Stimulated activated naive CD8-positive, alpha-beta T cell treated with anti-CD3 and anti-CD28 coated beads, Interleukin-15, Interleukin-2, amounts not matched to agents 100 U/mL and 50 U/mL, for 24 hours (primary cell): ENCODE data around the gene SMCO2.

ENCODE experiments used
- ATAC-seq: fragments of 150-1000 bp; cut with Tn5 transposase; one replicate; pipeline ENCODE4 v1.10.0; 2021
- DNase-seq: peaks from one replicate; pipeline ENCODE4 v3.0.0; 2021

The SMCO2 gene

GRCh38 chr12:27446436-27446835 is at the start of gene SMCO2:
SMCO2 (plus strand) TSS chr12:27446736; CDS start chr12:27470632, 23,896 bp downstream.
- DNase-seq (no peak), ATAC-seq (no peak)

DNA sequence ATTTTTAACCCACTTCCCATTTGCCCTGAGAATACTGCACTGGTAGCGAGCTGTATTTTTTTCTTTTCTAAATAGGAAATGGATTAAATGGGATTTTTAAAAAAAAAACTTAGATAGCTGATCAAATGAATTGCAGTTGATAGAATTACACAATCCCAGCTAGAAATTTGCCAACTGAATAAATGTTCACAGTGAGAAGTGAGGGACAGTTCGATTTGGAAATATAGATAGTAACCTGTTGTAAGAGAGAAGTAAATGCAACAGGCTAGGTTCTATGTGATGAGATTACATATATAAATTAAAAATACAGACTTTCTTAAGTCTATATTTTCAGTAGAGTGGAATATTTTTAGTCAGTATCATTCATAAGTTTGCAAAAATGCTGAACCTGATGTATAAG is 48.1 kb upstream of the SMCO2 start:
- DNase-seq (no peak), ATAC-seq (no peak)

- ATAC-seq: no peak
These were observed 47.5 kb upstream of the SMCO2 start for GRCh38 chr12:27399074-27399473.

GRCh38 chr12:27400856-27401354 is 45.6 kb upstream of the SMCO2 start:
- ATAC-seq (no peak), DNase-seq (no peak)

More at GRCh38 chr12:27399074-27399473, 47.5 kb upstream of the SMCO2 start:
- DNase-seq: no peak

DNA sequence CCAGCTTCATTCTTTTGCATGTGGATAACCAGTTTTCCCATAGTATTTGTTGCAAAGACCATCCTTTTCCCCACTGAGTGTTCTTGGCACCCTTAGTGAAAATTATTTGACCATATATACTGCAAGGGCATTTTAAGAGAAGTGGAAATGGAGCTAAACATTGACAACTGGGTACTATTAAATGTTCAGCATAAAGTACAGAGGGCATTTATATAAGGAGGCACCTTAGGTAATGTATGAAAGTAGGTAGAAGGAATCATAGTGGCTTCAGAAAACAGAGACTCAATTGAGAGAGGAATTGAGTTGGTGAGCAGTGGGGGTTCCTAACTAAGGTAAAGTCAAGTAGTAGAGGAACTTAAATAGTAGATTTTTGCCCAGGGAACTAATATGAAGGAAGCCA is 34.5 kb upstream of the SMCO2 start:
- ATAC-seq: no peak
- no peak for DNase-seq

GRCh38 chr12:27422697-27423096 is 23.8 kb upstream of the SMCO2 start:
- DNase-seq (no peak), ATAC-seq (no peak)

GRCh38 chr12:27424631-27425230 is 21.8 kb upstream of the SMCO2 start:
- DNase-seq: no peak
- ATAC-seq: no peak

DNA sequence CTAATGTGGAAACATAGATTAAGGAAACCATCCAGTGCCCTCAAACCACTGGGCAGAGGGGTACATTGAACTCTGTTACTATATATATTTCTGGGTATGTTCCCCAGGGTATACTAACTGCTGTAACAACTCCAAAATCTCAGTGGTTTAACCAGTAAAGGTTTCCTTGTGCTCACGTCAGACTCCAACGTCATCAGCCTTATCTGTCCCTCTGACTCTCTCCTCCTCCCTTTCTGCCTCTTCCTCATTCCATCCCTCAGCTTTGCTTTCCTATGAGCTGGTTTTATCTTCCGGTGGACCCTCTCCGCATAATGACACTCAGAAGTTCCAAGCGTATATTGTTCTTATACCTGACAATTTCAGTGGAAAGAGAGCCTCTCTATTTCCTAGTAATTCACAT is 21.2 kb upstream of the SMCO2 start:
- ATAC-seq: no peak

DNA sequence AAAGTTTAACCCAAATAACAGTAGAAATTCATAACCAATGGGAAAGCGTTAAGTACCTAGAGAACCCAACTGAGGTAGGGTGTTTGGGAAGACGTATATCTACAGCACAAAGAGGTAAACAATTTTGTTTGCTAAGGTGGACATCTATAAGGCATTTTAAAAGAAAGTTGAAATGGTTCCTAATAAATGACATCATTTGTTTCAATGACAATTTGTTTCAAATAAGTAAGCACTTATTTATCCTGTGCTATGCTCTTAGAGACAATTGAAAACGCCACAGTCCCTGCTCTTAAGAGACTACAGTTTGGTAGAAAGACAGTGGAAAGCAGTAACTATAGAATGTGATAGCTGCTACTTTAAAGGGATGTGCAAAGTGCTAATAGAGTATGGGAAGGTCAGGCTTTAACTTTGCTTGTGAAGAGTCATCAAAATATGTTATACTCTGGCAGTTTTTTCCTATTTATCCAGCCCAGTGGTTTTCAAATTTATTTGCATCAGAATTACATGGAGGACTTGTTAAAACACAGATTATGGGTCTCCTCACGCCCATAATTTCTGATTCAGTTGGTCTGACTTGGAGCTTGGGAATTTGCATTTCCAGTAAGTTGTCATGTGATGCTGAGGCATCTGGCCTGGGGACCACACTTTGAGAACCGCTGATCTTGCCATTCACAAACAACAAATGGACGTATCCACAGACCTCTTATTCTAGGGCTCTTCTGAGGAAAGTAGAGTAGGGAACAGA is 19.6 kb upstream of the SMCO2 start:
- ATAC-seq (no peak), DNase-seq (no peak)

More for the DNA sequence above, 21.2 kb upstream of the SMCO2 start:
- no peak for DNase-seq

DNA sequence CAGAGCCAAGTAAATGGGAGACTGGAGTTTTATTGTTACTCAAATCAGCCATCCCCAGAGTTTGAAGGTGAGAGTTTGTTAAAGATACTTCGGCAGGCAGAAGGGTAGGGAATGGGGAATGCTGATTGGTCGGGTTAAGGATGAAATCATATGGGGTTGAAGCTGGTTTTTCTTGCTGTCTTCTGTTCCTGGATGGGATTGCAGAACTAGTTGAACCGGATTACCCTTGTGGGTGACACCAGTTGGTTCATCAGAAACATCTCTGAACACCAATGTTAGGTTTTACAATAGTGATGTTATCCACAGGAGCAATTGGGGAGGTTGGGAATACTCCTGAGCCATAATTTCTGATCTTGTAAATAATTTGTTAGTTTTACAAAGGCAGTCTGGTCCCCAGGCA is 18.7 kb upstream of the SMCO2 start:
- DNase-seq (no peak), ATAC-seq (no peak)

- no peak for ATAC-seq
- DNase-seq: no peak
These were observed 18.1 kb upstream of the SMCO2 start for GRCh38 chr12:27428466-27428865.

DNA sequence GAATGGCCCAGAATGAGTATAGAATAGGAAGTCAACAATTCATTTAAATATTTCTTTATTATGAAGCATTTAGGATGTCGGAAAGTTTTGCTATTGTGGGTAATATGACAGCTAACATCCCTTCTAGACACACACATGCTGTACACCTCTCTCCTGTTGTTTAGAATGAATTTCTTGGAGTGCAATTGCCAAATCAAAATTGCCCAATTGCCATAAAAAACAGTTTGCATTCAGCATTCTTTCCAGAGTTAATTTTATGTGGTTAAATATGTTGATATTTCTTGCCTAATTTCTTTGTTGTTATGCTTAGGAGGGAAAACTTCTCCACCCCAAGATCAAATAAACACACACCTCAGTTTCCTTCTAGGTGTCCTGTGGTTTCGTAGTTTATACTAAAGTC is 16.9 kb upstream of the SMCO2 start:
- ATAC-seq: no peak
- DNase-seq: no peak

- ATAC-seq: no peak
- no peak for DNase-seq
These were observed 15.4 kb upstream of the SMCO2 start for GRCh38 chr12:27431185-27431584.

DNA sequence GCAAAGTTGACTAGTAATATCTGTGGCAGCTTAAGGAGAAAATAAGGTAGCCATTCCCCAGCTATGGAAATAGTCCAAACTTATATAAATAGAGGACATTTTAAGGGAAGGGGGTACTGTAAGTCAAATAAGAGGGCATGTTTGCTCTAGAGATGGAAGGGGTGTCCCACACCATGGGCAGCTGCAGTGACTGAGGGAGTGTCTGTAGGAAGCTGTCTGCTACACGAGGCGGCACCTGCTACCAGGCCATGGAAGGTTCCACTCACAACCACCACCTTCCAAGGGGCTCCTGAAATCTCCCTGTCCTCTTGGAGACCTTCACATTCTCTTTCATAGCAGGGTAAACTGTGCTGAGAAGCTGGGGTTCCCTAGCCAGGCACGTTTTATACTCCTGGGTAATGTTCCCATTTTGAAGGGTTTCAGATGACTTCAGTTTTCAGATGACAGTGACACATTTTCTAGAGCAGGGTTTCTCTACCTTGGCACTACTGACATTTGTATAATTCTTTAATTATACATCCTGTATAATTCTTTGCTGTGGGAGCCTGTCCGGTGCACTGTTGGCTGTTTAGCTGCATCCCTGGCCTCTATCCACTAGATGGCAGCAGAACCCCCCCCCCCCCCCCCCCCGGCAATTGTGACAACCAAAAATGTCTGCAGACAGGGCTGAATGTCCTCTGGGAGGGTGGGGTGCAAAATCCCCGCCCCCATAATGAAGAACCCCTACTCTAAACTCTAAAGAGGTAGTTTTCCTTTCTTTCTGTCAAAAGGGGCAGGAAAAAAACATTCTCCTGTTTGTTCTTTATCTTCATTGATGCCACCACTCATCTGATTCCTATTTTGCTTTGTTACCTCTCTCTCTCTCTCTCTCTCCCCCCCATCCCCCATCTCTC is 11.6 kb upstream of the SMCO2 start:
- peak; percentile 32 for ATAC-seq

DNA sequence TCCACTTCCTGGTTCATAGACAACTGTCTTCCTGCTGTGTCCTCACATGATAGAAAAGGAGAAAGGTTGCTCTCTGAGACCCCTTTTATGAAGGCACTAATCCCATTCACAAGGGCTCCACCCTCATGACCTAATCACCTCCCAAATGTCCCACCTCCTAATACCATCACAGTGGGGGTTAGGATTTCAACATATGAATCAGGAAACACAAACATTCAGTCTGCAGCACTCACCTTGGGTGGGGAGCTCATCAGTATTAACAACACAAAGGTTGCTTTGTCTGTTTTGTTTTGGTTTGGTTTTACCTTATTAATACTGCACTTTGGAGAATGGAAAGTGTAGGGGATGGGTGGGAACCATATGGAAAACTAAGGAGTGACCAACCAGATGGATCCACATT is 10.5 kb upstream of the SMCO2 start:
- no peak for ATAC-seq
- no peak for DNase-seq

More for the DNA sequence above, 11.6 kb upstream of the SMCO2 start:
- DNase-seq: no peak

GRCh38 chr12:27436768-27437167 is 9.8 kb upstream of the SMCO2 start:
- ATAC-seq: no peak
- DNase-seq: no peak

DNA sequence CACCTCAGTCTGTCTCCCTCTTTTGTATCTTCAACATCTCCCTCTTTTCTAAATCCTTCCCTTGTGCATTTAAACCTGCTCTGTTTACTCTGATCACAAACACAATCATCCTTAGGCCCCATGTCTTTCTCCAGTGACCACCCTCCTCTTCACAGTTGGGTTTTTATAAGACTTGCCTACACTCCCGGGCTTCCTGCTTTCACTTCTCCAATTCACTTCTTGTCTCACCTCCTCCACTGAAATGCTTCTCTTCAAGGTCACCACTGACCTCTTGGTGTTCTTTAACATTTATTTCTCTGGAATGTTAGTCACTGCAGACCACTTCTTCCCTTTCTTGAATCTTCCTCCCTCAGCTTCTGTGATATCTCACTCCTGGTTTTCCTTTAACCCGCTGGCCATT is 8.7 kb upstream of the SMCO2 start:
- DNase-seq: no peak
- ATAC-seq: no peak

GRCh38 chr12:27447761-27448160 is 1.2 kb downstream of the SMCO2 start:
- ATAC-seq (no peak), DNase-seq (no peak)

DNA sequence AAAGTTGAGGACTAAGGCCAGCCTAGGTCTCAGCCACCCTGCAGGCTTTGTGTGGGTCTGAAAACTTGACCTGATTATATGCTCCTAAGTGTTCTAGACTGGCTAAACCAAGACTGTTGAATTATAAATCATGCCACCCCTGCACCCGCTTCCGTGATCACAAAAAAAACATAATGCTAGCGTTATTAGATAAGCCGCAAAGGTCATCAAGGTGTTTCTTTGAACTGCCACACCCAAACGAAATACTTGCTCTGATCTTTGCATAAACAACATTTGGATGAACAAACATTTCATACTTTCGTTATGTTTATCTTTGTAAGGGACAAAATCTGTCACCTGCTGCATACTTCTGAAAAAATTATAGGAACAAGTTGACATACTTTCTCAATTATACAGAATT is 2.5 kb downstream of the SMCO2 start:
- ATAC-seq: no peak
- no peak for DNase-seq

DNA sequence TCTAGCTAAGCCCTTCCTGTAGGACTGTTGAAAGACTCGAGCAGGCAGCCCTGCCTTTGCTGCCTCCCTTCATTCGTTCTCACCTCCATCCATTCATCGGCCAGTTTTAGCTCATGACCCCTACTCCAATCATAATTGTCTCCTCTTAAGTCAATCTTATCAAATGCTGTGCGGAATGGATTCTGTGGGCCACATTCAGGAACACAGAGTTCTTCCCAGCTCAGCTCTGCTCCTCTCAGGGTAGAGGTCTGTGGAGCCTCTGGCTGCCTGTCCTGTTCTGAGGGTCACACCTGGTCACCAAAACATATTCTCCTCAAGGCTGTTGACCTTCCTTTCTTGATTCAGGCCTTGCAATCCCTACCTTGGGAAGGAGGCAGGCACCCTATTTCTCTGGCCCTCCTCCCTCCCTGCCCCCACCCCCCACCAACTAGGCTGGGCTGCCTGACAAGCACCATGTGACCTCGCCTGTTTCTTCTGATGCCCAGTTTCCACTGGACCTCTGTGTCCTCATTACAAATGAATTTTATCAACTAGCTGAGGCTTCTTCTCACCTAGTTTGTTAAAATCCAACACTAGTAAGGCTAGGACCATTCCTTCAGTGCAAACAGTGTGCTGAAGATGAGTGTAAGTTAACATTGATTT is 3.5 kb downstream of the SMCO2 start:
- ATAC-seq (no peak), DNase-seq (no peak)

GRCh38 chr12:27451036-27451825 is 4.7 kb downstream of the SMCO2 start:
- ATAC-seq (no peak), DNase-seq (no peak)
